HG03139 (cell line): ENCODE data around the gene BTNL2.
"Not testable (repeated sequence)": the region's sequence is repeated elsewhere in the genome, so short reads cannot be mapped to it uniquely, and the experiment has no call there.

Source experiments
- ATAC-seq: cut with Tn5 transposase; IDR thresholded peaks from one replicate; pipeline ENCODE4 v1.9.1; 2021; ENCODE audit not compliant: unreplicated experiment

BTNL2 gene

GRCh38 chr6:32371229-32371628 lies 35.8 kb downstream of the BTNL2 start:
- no peak for ATAC-seq

- no peak for ATAC-seq
Measured at GRCh38 chr6:32370505-32370904, 36.5 kb downstream of the BTNL2 start.

- ATAC-seq: no peak
Measured at GRCh38 chr6:32369660-32370059, 37.3 kb downstream of the BTNL2 start.

GRCh38 chr6:32367644-32368043 lies 39.3 kb downstream of the BTNL2 start:
- ATAC-seq: no peak

- ATAC-seq: not testable (repeated sequence)
Measured at GRCh38 chr6:32359225-32359624, 47.8 kb downstream of the BTNL2 start.

GRCh38 chr6:32358548-32358947 lies 48.4 kb downstream of the BTNL2 start:
- ATAC-seq: not testable (repeated sequence)

GRCh38 chr6:32355018-32355417 lies 52.0 kb downstream of the BTNL2 start:
- no peak for ATAC-seq

GRCh38 chr6:32353348-32353747 lies 53.6 kb downstream of the BTNL2 start:
- no peak for ATAC-seq
